SU-DHL-6 (cell line): ENCODE data around the gene PGPEP1.

Experiments used
- H2AFZ ChIP-seq: fragments of 200-600 bp; sonication (generic); 2 replicates; pipeline ENCODE4 v1.6.1; 2014; ENCODE audit warnings: low read depth, mild to moderate bottlenecking, moderate library complexity, mixed read lengths, antibody characterized with exemption, low read length; ENCODE audit not compliant: severe bottlenecking
- H3F3A ChIP-seq: fragments of 200-600 bp; shearing (Covaris generic); 2 replicates; pipeline ENCODE4 v1.6.0; 2016; ENCODE audit warnings: antibody characterized with exemption, mild to moderate bottlenecking; ENCODE audit not compliant: insufficient read depth
- H3K27ac ChIP-seq: fragments of 200-600 bp; sonication (generic); 2 replicates; pipeline ENCODE4 v1.5.1; 2016; ENCODE audit warnings: low read depth, mild to moderate bottlenecking, low read length, moderate library complexity, mixed read lengths
- H3K27me3 ChIP-seq: fragments of 200-600 bp; sonication (generic), shearing (Covaris generic); 2 replicates; pipeline ENCODE4 v1.6.0; 2014; ENCODE audit warnings: mild to moderate bottlenecking, low read length
- H3K36me3 ChIP-seq: fragments of 200-600 bp; sonication (generic); 2 replicates; pipeline ENCODE4 v1.6.1; 2014; ENCODE audit warnings: mild to moderate bottlenecking, low read length, mixed read lengths
- H3K4me2 ChIP-seq: fragments of 300-600, 200-600 bp; shearing (Covaris generic), sonication (generic); 2 replicates; pipeline ENCODE4 v1.6.0; 2014; ENCODE audit warnings: low read length, low read depth, mild to moderate bottlenecking; ENCODE audit not compliant: poor library complexity, severe bottlenecking
- H3K4me3 ChIP-seq: fragments of 200-600 bp; sonication (generic); 2 replicates; pipeline ENCODE4 v1.5.1; 2014; ENCODE audit warnings: antibody characterized with exemption, low read length, mild to moderate bottlenecking, mixed read lengths; ENCODE audit not compliant: insufficient read depth, poor library complexity, severe bottlenecking
- H3K79me2 ChIP-seq: fragments of 200-600 bp; sonication (generic); 2 replicates; pipeline ENCODE4 v1.6.1; 2014; ENCODE audit warnings: mild to moderate bottlenecking, low read length, moderate library complexity; ENCODE audit not compliant: insufficient read depth
- H3K9ac ChIP-seq: fragments of 200-600 bp; sonication (generic); 2 replicates; pipeline ENCODE4 v1.7.0; 2014; ENCODE audit warnings: mild to moderate bottlenecking, low read length
- H3K9me2 ChIP-seq: fragments of 200-600 bp; sonication (generic); replicated peaks from 2 replicates; pipeline ENCODE4 v1.6.1; 2014; ENCODE audit warnings: low read length; ENCODE audit not compliant: insufficient read depth
- H3K9me3 ChIP-seq: fragments of 200-600 bp; sonication (generic); 2 replicates; pipeline ENCODE4 v1.6.1; 2014; ENCODE audit warnings: low read length, mixed read lengths; ENCODE audit not compliant: insufficient read depth
- H4K20me1 ChIP-seq: fragments of 200-600 bp; sonication (generic); 2 replicates; pipeline ENCODE4 v1.6.1; 2014; ENCODE audit warnings: low read depth, mild to moderate bottlenecking, antibody characterized with exemption, low read length, moderate library complexity, mixed read lengths
- EZH2phosphoT487 ChIP-seq: fragments of 200-600 bp; sonication (generic), shearing (Covaris generic); conservative IDR thresholded peaks from 2 replicates; pipeline ENCODE4 v1.6.1; 2018; ENCODE audit warnings: mild to moderate bottlenecking, antibody characterized with exemption, low read length, moderate library complexity, mixed read lengths
- TF ChIP-seq, protein P1 (sequence below): fragments of 200-600 bp; sonication (generic); IDR thresholded peaks from one replicate; pipeline ENCODE4 v1.5.1; 2017; ENCODE audit warnings: antibody characterized with exemption, mild to moderate bottlenecking, low read length, moderate library complexity; ENCODE audit not compliant: insufficient read depth, poor library complexity, severe bottlenecking

PGPEP1 gene

GRCh38 chr19:18391509-18392075 lies 51.2 kb downstream of the PGPEP1 start:
- Histone ChIP-seq H3K27ac (no peak overlapping the region), H3K4me2 (no peak overlapping the region), H3K4me3 (no peak overlapping the region), H3K27me3 (no peaks in the 10 kb centered on the region; the same call in 1 of the 2 replicates), H3F3A (no peaks in the 10 kb centered on the region), H3K79me2 (no peaks in the 10 kb centered on the region), H3K9me2 (no peaks in the 10 kb centered on the region), H3K9ac (no peak overlapping the region), H4K20me1 (no peaks in the 10 kb centered on the region), H2AFZ (no peak overlapping the region), H3K36me3 (no peaks in the 10 kb centered on the region), H3K9me3 (no peaks in the 10 kb centered on the region)
- TF ChIP-seq EZH2phosphoT487 = no peak
- TF ChIP-seq, protein P1, sequence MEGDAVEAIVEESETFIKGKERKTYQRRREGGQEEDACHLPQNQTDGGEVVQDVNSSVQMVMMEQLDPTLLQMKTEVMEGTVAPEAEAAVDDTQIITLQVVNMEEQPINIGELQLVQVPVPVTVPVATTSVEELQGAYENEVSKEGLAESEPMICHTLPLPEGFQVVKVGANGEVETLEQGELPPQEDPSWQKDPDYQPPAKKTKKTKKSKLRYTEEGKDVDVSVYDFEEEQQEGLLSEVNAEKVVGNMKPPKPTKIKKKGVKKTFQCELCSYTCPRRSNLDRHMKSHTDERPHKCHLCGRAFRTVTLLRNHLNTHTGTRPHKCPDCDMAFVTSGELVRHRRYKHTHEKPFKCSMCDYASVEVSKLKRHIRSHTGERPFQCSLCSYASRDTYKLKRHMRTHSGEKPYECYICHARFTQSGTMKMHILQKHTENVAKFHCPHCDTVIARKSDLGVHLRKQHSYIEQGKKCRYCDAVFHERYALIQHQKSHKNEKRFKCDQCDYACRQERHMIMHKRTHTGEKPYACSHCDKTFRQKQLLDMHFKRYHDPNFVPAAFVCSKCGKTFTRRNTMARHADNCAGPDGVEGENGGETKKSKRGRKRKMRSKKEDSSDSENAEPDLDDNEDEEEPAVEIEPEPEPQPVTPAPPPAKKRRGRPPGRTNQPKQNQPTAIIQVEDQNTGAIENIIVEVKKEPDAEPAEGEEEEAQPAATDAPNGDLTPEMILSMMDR = no peak

GRCh38 chr19:18392417-18392816 lies 52.0 kb downstream of the PGPEP1 start:
- H3K9me2 ChIP-seq = no peaks in the 10 kb centered on the region
- H3K36me3 ChIP-seq = no peaks in the 10 kb centered on the region
- H3K9ac ChIP-seq = no peak overlapping the region
- no peak overlapping the region for H3K4me3 ChIP-seq
- H3K79me2 ChIP-seq = no peaks in the 10 kb centered on the region
- no peak overlapping the region for H3K4me2 ChIP-seq
- H2AFZ ChIP-seq = no peak overlapping the region
- no peaks in the 10 kb centered on the region for H3K9me3 ChIP-seq
- H3K27me3 ChIP-seq = no peaks in the 10 kb centered on the region; the same call in 1 of the 2 replicates
- TF ChIP-seq, protein P1 = no peak
- no peak for TF ChIP-seq EZH2phosphoT487
- no peaks in the 10 kb centered on the region for H4K20me1 ChIP-seq
- H3F3A ChIP-seq = no peaks in the 10 kb centered on the region
- no peak overlapping the region for H3K27ac ChIP-seq

- no peaks in the 10 kb centered on the region for H3F3A ChIP-seq
- H2AFZ ChIP-seq = no peak overlapping the region
- TF ChIP-seq, protein P1 = no peak
- no peak for TF ChIP-seq EZH2phosphoT487
- no peak overlapping the region for H3K27ac ChIP-seq
- H3K27me3 ChIP-seq = no peaks in the 10 kb centered on the region; the same call in 1 of the 2 replicates
- H3K79me2 ChIP-seq = no peaks in the 10 kb centered on the region
- H3K9me3 ChIP-seq = no peaks in the 10 kb centered on the region
- no peaks in the 10 kb centered on the region for H3K9me2 ChIP-seq
- no peaks in the 10 kb centered on the region for H3K36me3 ChIP-seq
- H3K4me3 ChIP-seq = no peak overlapping the region
- no peaks in the 10 kb centered on the region for H4K20me1 ChIP-seq
- no peak overlapping the region for H3K4me2 ChIP-seq
- no peak overlapping the region for H3K9ac ChIP-seq
These were observed 52.5 kb downstream of the PGPEP1 start for GRCh38 chr19:18392926-18393325.
